Measurements from ENCODE around the gene PRRC1.
"Not testable (repeated sequence)": the region's sequence is repeated elsewhere in the genome, so short reads cannot be mapped to it uniquely, and the experiment has no call there.

The PRRC1 gene

DNA sequence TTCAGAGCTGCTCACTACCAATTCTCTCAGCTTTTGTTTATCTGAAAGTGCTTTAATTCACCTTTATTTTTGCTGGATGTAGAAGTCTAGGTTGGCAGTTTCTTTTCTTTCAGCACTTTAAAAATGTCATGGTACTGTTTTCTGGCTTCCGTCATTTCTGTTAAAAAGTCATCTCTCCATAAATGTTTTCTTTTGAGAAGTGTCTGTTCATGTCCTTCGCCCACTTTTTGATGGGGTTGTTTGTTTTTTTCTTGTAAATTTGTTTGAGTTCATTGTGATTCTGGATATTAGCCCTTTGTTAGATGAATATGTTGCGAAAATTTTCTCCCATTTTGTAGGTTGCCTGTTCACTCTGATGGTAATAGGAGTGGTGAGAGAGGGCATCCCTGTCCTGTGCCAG is 23.1 kb downstream of the PRRC1 start:
- in situ Hi-C loops (cut with HindIII; ENCODE audit: low sequenced_read_pairs), result not testable (repeated sequence)

DNA sequence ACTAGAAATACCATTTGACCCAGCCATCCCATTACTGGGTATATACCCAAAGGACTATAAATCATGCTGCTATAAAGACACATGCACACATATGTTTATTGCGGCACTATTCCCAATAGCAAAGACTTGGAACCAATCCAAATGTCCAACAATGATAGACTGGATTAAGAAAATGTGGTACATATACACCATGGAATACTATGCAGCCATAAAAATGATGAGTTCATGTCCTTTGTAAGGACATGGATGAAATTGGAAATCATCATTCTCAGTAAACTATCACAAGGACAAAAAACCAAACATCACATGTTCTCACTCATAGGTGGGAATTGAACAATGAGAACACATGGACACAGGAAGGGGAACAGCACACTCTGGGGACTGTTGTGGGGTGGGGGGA is 27.8 kb downstream of the PRRC1 start:
- in situ Hi-C loops (cut with HindIII; ENCODE audit: low sequenced_read_pairs), result not testable (repeated sequence)

DNA sequence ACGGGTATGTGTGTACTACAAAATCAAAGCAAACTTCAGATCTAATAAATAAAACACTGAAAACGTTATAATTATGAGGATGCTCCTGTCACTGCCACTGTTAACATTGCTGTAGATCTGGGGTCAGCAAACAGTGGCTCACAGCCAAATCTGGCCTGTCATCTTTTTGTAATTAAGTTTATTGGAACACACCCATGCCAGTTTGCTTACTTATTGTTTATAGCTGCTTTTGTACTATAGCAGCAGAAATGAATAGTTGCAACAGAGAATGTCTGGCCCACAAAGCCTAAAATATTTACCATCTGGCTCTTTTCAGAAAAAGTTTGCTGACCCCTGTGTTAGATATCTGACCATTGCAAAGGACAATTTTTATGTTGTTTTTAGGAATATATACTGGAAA is 32.1 kb downstream of the PRRC1 start:
- in situ Hi-C loops (cut with HindIII; ENCODE audit: low sequenced_read_pairs), result no loop called here

DNA sequence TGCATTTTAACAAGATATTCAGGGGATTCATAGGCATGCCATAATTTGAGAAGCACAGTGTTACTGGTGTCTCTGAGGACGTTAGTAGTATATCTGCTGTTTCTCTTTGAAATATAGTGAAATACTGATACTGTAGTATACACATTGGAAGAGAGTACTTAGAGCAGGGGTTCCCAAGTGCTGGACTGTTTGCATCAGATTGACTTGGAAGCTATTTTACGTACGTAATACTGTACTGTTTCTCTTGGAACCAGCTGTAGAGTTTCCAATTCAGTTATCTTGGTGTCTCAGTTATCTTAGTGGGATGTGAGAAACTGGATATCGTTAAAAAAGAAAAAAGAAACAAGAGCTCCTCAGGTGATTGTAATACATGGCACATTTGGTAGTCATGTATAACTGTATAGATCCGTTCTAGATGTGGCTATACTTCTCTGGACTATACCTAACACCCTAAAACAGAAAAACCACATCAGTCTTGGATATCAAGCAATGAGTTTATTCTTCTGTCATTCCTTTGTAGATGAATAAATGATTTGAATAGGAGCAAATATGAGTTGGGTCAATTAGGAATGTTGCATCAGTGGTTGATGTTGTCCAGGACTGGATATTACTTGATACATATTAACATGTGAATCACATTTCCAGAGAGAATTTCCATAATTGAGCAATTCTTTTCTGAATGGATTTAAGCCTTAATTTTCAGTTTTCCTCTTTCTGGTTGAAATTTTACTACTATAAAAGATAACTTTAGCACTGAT is 33.4 kb downstream of the PRRC1 start:
- in situ Hi-C loops (cut with HindIII; ENCODE audit: low sequenced_read_pairs), result no loop called here

DNA sequence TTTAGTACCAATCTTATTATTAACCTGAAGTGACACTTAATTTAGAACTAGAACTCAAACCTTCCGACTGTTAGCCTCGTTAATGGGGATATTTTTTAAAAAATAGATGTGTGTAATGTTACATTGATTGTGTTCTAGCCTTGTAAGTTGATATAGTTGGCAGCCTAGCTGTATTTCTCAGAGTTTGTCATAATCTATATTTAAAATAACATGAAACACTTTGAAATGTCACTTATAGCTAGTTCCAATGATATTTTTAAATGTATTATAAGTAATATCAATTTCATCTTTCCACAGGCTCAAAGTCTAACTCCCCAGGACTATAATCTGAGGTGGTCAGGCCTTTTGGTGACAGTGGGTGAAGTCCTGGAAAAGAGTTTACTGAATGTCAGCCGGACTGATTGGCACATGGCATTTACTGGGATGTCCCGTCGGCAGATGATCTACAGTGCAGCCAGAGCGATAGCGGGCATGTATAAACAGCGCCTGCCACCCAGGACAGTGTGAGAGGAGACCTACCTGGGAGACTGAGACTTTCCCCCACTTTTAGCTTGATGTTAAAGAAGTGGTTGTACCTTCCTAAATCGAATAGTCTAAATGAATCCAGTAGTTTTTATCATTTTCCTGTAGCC is 34.1 kb downstream of the PRRC1 start:
- in situ Hi-C loops (cut with HindIII; ENCODE audit: low sequenced_read_pairs), result no loop called here

DNA sequence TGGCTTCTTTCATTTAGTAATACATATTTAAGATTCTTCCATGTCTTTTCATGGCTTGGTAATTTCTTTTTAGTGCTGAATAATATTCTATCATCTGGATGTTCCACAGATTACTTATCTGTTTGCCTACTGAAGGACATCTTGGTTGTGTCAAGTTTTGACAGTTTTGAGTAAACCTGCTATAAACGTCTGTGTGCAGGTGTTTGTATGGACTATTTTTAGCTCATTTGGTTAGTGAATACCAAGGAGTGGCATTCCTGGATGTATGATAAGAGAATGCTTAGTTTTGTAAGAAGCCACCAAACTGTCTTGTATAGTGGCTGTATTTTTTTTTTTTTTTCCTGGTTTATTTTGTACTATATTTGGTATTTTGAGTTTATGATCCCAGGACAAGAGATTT is 38.4 kb downstream of the PRRC1 start:
- in situ Hi-C loops (cut with HindIII; ENCODE audit: low sequenced_read_pairs), result no loop called here

DNA sequence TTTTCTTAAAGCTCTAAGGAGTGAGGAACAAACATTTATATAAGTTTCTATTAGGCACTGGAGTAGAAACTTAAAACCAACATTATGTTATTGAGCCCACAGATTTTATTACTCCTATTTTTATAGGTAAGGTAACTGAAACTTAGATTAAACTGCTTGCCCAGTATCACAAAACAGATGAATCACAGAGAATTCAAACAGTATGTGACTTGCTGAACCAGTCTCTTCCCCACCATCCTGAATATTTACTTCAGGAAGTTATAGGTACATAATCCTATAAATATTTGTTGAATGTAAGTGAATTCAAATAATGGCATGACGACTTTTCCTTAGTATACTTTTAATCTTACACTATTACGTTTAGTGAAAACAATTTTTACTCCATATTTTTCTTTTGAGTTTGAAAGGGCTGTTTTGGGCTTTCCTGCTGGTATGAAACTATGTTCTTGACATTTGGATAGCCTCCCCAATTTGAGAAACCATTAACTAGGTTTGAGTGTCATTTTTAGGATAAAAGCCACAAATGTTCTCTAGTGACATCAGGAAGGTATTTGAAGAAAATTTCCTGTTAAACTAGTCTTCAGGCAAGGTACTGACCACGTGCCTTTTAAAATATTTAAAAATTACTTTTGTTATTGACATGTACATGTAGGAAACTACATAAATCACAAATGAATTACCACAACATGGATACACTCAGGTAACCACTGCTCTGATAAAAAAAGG is 39.3 kb downstream of the PRRC1 start:
- in situ Hi-C loops (cut with HindIII; ENCODE audit: low sequenced_read_pairs), result no loop called here

DNA sequence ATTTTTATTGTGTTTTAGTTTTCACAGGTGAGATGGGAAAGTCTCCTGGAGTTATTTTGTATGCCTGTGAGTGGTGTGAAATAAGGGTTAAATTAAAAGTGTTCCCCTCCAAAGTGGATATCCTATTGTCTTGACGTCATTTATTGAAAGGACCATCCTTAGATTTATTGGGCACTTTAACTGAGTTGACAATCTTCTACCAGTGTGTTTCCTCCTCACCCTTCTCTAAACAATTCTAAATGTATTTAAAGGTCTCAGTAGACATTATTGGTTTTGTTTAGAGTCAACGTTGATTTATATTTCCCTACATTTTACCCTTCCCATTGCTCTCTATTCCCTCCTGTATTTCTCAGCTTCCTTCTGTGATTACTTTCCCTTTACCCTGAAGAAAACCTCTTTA is 40.8 kb downstream of the PRRC1 start:
- in situ Hi-C loops (cut with HindIII; ENCODE audit: low sequenced_read_pairs), result no loop called here

DNA sequence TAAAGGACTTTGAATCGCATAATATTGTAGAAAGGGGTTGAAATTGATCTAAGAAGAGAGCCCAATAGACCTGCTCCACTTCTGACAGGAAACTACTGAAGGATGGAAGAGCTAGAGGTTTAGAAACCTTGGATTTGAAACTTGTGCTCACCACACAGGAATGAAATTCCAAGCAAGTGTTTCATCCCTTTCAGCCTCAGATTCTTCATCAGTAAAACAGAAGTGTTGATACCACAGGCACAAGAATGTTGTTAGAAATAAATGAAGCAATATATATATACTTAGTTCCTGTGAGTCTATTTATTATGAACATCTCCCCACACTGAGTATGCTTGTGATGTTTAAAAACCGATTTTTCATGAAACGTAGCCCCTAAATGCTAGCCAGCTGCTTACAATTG is 43.8 kb downstream of the PRRC1 start:
- in situ Hi-C loops (cut with HindIII; ENCODE audit: low sequenced_read_pairs), result no loop called here

DNA sequence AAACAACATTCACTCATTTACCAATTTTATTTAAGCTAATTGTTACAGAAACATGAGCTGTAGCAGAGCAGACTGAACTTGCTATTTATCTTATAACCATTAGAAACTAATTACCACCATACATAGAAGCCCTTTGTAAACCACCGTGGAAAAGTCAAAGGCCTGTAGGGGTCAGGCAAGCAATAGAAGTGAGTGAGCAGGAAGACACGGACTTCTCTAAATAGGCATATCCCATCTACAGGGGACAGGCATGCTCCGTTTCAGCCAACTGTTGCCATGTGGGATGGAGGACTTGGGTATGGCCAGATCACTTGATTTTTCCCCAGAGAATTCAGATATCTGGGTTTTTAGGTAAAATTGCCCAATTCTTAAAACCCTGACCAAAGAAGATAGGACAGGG is 44.8 kb downstream of the PRRC1 start:
- in situ Hi-C loops (cut with HindIII; ENCODE audit: low sequenced_read_pairs), result no loop called here

DNA sequence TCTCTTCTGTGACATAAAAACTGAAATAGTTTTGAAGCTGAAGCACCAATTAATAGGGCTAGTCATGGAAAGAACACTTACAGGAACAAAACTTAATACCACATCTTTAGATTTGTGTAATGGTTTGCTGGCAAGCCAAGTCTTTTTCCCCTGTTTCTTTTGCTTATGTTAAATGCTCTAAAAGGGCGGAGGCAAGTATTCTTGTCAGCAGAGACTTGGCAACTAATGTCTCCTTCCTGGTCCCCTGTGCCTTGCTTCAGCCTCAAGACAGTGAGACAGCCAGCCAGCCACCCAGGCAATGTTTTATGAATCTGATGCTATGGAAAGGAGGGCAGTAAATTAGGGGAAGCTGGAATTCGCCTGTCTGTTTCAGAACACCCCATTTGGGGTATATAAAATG is 45.7 kb downstream of the PRRC1 start:
- in situ Hi-C loops (cut with HindIII; ENCODE audit: low sequenced_read_pairs), result no loop called here

DNA sequence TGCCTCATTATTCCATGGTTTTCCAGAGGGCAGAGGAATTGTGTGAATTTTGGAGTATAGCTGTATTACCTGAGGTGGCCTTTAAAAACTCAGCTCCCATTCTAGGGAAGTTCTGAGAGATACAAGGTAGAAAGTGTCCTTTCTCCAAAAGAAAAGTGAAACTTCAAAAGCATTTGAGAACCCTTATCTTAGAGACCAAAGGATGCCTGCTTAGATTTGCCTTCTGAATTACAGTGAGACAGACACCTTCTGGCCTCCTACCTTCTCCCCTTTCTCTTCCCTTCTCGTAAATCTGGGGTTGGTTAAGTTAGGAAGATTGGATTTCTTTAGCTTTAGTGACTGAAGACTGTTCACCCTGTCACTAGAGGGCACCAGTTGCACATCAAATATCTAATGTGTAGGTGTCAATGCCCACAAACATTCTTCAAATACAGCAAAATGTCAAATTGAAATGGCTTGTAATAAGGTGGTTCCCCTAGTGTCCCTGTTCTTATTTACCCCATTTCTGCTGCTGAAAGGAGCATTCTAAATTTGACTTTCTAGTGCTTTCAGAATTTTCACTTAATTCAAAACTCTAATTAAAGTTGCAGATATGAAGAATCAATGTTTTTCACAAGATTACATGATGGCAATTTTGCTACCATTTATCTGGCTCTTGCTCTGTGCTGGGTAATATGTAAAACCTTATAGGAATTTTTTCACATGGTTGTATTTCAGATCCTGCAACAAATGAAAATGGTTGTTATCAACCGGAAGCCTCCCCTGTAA is 46.7 kb downstream of the PRRC1 start:
- in situ Hi-C loops (cut with HindIII; ENCODE audit: low sequenced_read_pairs), result no loop called here

DNA sequence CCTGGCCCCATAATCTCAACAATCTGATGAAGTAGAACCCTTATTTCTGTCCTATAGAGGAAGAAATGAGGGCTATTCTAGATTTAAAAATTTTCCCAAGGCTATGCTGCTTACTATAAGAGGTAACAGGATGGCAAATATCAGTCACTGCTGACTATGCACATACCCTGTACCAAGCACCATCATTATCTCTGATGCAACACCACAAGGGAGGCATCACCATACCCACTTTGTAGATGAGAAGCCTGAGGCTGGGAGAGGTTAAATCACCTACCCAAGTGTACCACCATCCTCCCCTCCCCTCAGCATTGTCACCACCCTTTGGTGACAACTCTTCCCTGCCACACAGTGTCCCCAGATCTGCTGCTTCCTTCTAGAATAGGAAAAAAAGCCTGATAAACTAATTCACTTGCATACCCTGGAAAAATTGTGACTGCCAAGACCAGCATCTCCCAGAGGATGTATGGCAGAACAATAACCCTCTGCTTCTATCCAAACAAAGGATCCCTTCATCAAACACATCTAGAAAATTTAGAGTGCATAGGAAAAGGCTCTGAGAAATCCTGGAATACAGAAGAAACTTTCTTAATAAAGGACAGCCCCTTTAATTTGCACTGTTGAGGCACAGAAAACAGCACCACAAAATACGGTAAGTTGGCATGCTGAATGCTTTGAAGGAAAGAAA is 48.3 kb downstream of the PRRC1 start:
- in situ Hi-C loops (cut with HindIII; ENCODE audit: low sequenced_read_pairs), result loop anchor here (5.0 kb wide), 1 partner anchor 37 kb away; no protein-coding TSS in a partner anchor

DNA sequence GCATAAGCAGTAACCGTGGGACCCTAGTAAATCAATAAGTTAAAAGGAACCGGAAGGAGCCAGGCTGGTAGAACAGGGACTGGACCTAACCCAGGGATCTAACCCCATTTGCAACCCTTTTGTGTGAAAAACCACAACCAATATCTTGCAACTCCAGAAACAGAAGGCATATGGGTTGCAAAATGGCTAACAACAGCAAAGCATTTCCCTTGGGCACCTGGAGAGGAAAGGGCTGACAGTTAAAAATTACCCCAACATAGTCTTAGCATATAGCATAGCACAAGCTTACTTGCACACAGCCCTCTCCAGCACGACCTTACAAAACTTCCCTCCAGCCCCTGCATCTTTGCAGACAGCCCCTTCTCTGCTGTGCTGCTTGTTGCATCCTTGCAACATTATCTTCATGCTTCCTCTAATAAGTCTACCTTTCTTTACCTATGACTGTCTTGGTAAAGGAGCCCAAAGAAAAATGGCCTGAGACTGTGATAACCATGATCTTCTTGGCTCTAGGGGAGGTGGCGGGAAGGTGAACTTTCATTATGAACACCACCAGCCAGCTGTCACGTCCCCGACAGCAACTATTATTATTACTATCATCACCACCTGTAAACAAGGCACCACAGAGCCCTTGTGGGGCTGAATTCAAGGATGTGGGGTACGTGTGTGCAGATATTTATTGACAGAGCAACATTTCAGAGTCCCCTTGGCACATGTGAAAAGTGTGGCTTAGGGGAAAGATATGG is 49.8 kb downstream of the PRRC1 start:
- in situ Hi-C loops (cut with HindIII; ENCODE audit: low sequenced_read_pairs), result loop anchor here (5.0 kb wide), 1 partner anchor 35 kb away; no protein-coding TSS in a partner anchor

DNA sequence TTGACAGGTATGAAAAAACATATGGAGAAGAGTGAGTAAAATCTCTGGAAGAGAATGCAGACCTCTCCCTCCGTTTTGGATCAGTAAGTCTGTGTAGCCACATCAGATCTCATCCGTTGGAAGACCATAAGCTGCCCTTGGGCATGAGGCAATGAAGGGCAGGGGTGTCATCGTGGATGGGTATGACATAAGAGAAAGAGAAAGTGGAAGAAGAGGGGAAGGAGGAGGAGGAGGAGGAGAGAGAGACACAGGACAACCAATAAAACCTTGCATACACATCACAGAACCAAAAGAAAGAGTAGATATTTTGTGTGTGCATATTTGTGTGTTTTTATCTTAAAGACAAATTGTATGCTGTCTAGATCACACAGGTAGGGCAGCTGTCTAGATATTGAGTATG is 50.7 kb downstream of the PRRC1 start:
- in situ Hi-C loops (cut with HindIII; ENCODE audit: low sequenced_read_pairs), result loop anchor here (5.0 kb wide), 1 partner anchor 34 kb away; no protein-coding TSS in a partner anchor

DNA sequence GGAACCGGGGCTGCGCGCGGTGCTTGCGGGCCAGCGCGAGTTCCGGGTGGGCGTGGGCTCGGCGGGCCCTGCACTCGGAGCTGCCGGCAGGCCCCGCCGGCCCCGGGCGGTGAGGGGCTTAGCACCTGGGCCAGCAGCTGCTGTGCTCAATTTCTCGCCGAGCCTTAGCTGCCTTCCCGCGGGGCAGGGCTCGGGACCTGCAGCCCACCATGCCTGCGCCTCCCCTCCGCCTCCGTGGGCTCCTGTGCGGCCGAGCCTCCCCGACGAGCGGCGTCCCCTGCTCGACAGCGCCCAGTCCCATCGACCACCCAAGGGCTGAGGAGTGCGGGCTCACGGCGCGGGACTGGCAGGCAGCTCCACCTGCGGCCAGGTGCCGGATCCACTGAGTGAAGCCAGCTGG is 52.0 kb downstream of the PRRC1 start:
- in situ Hi-C loops (cut with HindIII; ENCODE audit: low sequenced_read_pairs), result loop anchor here (5.0 kb wide), 1 partner anchor 33 kb away; no protein-coding TSS in a partner anchor

DNA sequence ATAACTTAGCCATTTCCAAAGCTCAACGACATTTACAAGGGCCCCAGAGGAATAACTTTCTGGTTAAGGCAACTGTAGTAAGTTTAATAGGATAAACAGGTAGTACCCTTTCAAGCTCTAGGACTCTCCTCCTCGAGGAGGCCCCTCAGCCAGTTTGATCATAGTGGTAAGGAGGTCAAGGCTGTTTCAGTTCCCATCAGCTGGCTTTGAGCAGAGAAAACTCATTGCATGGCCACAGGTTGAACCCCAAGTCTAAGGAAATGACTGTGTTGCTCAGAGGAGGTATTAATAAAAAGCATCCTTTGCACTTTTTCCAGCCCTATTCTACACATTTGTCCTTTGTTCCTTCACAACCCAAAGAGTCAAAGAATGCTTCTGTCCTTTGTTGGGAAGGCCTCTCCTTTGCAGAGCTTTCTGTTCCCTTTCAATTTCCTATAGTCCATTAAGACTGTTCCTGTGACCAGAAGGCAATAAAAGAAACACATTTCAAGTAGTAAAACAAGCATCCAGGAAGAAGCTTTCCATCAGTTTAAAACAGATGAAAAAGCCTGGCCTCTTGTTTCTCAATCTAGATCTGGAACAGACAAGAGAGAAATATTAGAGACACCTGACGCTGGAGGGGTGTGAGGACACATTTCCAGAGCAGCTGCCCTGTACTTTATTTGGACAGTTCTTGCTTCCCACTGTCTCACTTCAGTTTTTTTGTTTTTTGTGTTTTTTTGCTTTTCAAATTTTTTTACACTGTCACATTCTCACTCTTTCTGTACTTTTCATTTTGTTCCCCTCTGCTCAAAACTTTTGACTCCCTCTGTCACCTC is 54.1 kb downstream of the PRRC1 start:
- in situ Hi-C loops (cut with HindIII; ENCODE audit: low sequenced_read_pairs), result no loop called here

DNA sequence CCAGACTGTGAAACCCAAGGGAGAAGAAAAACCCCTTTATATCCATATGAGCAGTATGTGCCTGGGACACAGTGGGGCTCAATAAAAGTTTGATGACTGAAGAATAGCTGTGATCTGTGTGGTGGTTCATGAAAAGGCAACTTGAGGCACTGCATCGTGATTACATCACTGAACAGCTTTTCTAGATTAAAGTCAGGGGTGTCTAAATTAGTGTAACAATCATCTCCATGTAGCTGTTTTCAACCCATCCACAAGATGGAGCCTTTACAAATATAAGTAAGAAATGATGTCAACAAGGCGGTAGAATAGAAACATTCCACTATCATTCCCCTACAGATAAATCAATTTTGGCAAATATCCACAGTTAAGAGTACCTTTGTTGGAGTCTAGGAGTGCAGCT is 55.5 kb downstream of the PRRC1 start:
- in situ Hi-C loops (cut with HindIII; ENCODE audit: low sequenced_read_pairs), result no loop called here
